K562 (cell line): ENCODE measurements around the gene BFSP1. TPM values are rescaled to one million over a fixed set of nuclear protein-coding genes. Genes with fewer than 3 reads are reported as not detected.

Experiments used
- ATAC-seq: fragments of 200-7000 bp; cut with Tn5 transposase; 3 replicates; pipeline ENCODE4 v1.9.1; 2020; ENCODE audit warnings: moderate library complexity
- BruUV-seq: library from RNA; stranded (reverse); fragments of 400-500 nt; replicated peaks from 2 replicates; lab custom pipeline; 2021; lab: Mats Ljungman, UMichigan
- CTCF ChIA-PET: fragments of 300-600 bp; formaldehyde crosslinking; extraction: SDS; loops from one replicate; lab custom pipeline; 2021; ENCODE audit warnings: low intra/inter-chr PET ratio; lab: Yijun Ruan, JAX
- POLR2A ChIA-PET: fragments of 300-600, 350-650 bp; sonication (Branson Sonifier 250); formaldehyde crosslinking; extraction: SDS; loops from one replicate; lab custom pipeline; 2021; ENCODE audit warnings: antibody characterized with exemption, inconsistent platforms; lab: Yijun Ruan, JAX
- DNase-seq, 4 experiments: peaks; one replicate each; pipeline versions ENCODE4 v3.0.0 to v3.0.0-alpha.2; 2011 to 2018; ENCODE audit warnings: low spot score in 3 of 4, mixed read lengths in 3 of 4; ENCODE audit errors: extremely low read depth in 1 of 4
- FAIRE-seq: peaks from 2 replicates; lab custom pipeline; 2011; peaks lifted over from hg19 to GRCh38; lab: Jason Lieb, UNC
- H2AFZ ChIP-seq: 2 replicates; pipeline ENCODE4 v1.6.0; 2011; ENCODE audit warnings: low read depth, low read length, control low read depth, inconsistent platforms
- H3K27ac ChIP-seq: fragments of 200-600 bp; 3 replicates; pipeline ENCODE4 v1.8.0; 2011; ENCODE audit warnings: low read depth, mild to moderate bottlenecking, control low read depth, inconsistent platforms, low read length, moderate library complexity, mixed read lengths; ENCODE audit errors: extremely low read depth
- H3K27me3 ChIP-seq, 2 experiments: fragments of 300-600 bp in 1 of 2; 2 replicates in 1 of 2; 3 replicates in 1 of 2; pipeline versions ENCODE4 v1.6.0 to v1.8.0; 2011; ENCODE audit warnings: inconsistent platforms in 2 of 2, low read length in 2 of 2, mild to moderate bottlenecking in 1 of 2, mixed read lengths in 1 of 2, moderate library complexity in 1 of 2; ENCODE audit not compliant: control insufficient read depth in 2 of 2, insufficient read depth in 2 of 2
- H3K36me3 ChIP-seq: fragments of 300-600 bp; 3 replicates; pipeline ENCODE4 v1.8.0; 2011; ENCODE audit warnings: mild to moderate bottlenecking, low read length, inconsistent platforms; ENCODE audit not compliant: control insufficient read depth, insufficient read depth
- H3K4me1 ChIP-seq, 2 experiments: fragments of 200-600 bp in 1 of 2; replicated peaks in 1 of 2; 2 replicates in 1 of 2; 3 replicates in 1 of 2; pipeline versions ENCODE4 v1.5.1 to v1.8.0; 2011; ENCODE audit warnings: inconsistent platforms in 2 of 2, low read length in 2 of 2, mild to moderate bottlenecking in 1 of 2, mixed read lengths in 1 of 2, moderate library complexity in 1 of 2; ENCODE audit not compliant: control insufficient read depth in 2 of 2, insufficient read depth in 2 of 2
- H3K4me2 ChIP-seq: 2 replicates; pipeline ENCODE4 v1.6.1; 2011; ENCODE audit warnings: low read length, control low read depth, inconsistent platforms, mixed read lengths; ENCODE audit not compliant: insufficient read depth
- H3K4me3 ChIP-seq: fragments of 200-600 bp; sonication (generic), shearing (Covaris generic); 2 replicates; pipeline ENCODE4 v1.5.1; 2016; ENCODE audit warnings: control low read depth, inconsistent platforms
- H3K79me2 ChIP-seq: fragments of 200-600 bp; 3 replicates; pipeline ENCODE4 v1.8.0; 2011; ENCODE audit warnings: low read length, inconsistent platforms; ENCODE audit not compliant: control insufficient read depth, insufficient read depth
- H3K9ac ChIP-seq, 2 experiments: 2 replicates each; pipeline versions ENCODE4 v1.6.0 to v1.6.1; 2011; ENCODE audit warnings: low read depth in 2 of 2, low read length in 2 of 2, control low read depth in 1 of 2, inconsistent platforms in 1 of 2, mild to moderate bottlenecking in 1 of 2, mixed read lengths in 1 of 2; ENCODE audit not compliant: insufficient read depth in 1 of 2
- H3K9me1 ChIP-seq: one replicate; pipeline ENCODE4 v1.6.0; 2011; ENCODE audit warnings: inconsistent platforms, mild to moderate bottlenecking, low read length, moderate library complexity; ENCODE audit not compliant: control insufficient read depth, insufficient read depth
- H3K9me3 ChIP-seq: replicated peaks from 2 replicates; pipeline ENCODE4 v1.5.1; 2011; ENCODE audit warnings: low read depth, low read length, inconsistent platforms; ENCODE audit not compliant: control insufficient read depth, insufficient read depth
- H4K20me1 ChIP-seq: replicated peaks from 2 replicates; pipeline ENCODE4 v1.6.1; 2011; ENCODE audit warnings: low read length, inconsistent platforms, mixed read lengths; ENCODE audit not compliant: control insufficient read depth, insufficient read depth
- CEBPG ChIP-seq, 3 experiments: fragments of 200-800 bp in 1 of 3; sonication (Bioruptor generic) in 1 of 3; sonication (generic) in 1 of 3; formaldehyde crosslinking in 1 of 3; IDR thresholded peaks in 2 of 3; conservative IDR thresholded peaks in 1 of 3; 2 replicates each; pipeline versions ENCODE4 v1.6.1 to v1.8.0; 2016 to 2022; ENCODE audit warnings: missing compliant biosample characterization in 2 of 3, missing genetic modification characterization in 2 of 3, mild to moderate bottlenecking in 1 of 3, missing genetic modification reagents in 1 of 3
- HDAC3 ChIP-seq: fragments of 450-650 bp; IDR thresholded peaks from 2 replicates; pipeline ENCODE4 v1.6.1; 2018; ENCODE audit warnings: borderline replicate concordance, mild to moderate bottlenecking, moderate library complexity; ENCODE audit not compliant: partially characterized antibody
- HIVEP1 ChIP-seq: fragments of 250-450 bp; sonication (Bioruptor Pico); IDR thresholded peaks from 2 replicates; pipeline ENCODE4 v1.4.0; 2020; ENCODE audit warnings: mild to moderate bottlenecking
- MLLT1 ChIP-seq, 2 experiments: fragments of 450-650 bp; IDR thresholded peaks; 2 replicates each; pipeline ENCODE4 v1.6.1; 2016
- MTA1 ChIP-seq: fragments of 450-650 bp; IDR thresholded peaks from 2 replicates; pipeline ENCODE4 v1.6.1; 2017; ENCODE audit warnings: borderline replicate concordance
- PCBP2 ChIP-seq: fragments of 200-400 bp; formaldehyde crosslinking; IDR thresholded peaks from 2 replicates; pipeline ENCODE4 v1.6.1; 2018; ENCODE audit warnings: low read length, low read depth, mild to moderate bottlenecking, moderate library complexity; ENCODE audit not compliant: poor library complexity, severe bottlenecking
- STAT6 ChIP-seq: sonication (generic); formaldehyde crosslinking; IDR thresholded peaks from 2 replicates; pipeline ENCODE4 v1.8.1; 2023; ENCODE audit warnings: mild to moderate bottlenecking, missing genetic modification reagents
- USF1 ChIP-seq: sonication (generic); formaldehyde crosslinking; IDR thresholded peaks from 2 replicates; pipeline ENCODE4 v1.9.0; 2022; ENCODE audit warnings: mild to moderate bottlenecking, missing genetic modification reagents
- ZBTB7A ChIP-seq: IDR thresholded peaks from 2 replicates; pipeline ENCODE4 v1.6.1; 2011; ENCODE audit warnings: low read depth, mild to moderate bottlenecking, low read length, moderate library complexity, borderline replicate concordance; ENCODE audit not compliant: control insufficient read depth
- WGBS: fragments of 100-300 bp; shearing (Covaris generic); methylation state at CpG from one replicate; pipeline ENCODE4 v1.1.6; 2016; ENCODE audit warnings: low coverage, mixed read lengths; ENCODE audit not compliant: insufficient coverage; ENCODE audit errors: missing lambda C conversion rate; 5-methylcytosine and 5-hydroxymethylcytosine counted together
- in situ Hi-C: fragments of 300-500 bp; cut with MboI; formaldehyde crosslinking; loops from 4 replicates; pipeline ENCODE4 v1.15.0; 2018; ENCODE audit warnings: inconsistent platforms, mixed read lengths
- intact Hi-C: fragments of 100-400 bp; cut with micrococcal nuclease; formaldehyde crosslinking; loops from 2 replicates; pipeline ENCODE4 v1.14.2; 2022
- polyA plus RNA-seq, 8 experiments: library from polyadenylated mRNA; depleted of rRNA in 4 of 8; stranded (reverse) in 5 of 8; unstranded in 3 of 8; fragments of >200 nt; fragmentation: Nextera tagmentation in 2 of 8; fragmentation: Illumina TruSeq in 1 of 8; extraction: Ambion mirVana in 2 of 8; extraction: Trizol in 1 of 8; gene quantifications; 2 replicates each; pipeline versions ENCODE4 v1.2.1 to v1.2.3, GENCODE V29; 2011 to 2014; ENCODE audit warnings: inconsistent platforms in 1 of 8, missing spikeins in 1 of 8
- total RNA-seq, 7 experiments: library from RNA; depleted of rRNA in 6 of 7; stranded (reverse); fragments of >200 nt in 6 of 7; fragmentation: Illumina TruSeq in 2 of 7; extraction: Trizol in 2 of 7; gene quantifications; 2 replicates each; pipeline versions ENCODE4 v1.2.1 to v1.2.3, GENCODE V29; 2011 to 2021; ENCODE audit warnings: low replicate concordance in 1 of 7
- TF ChIP-seq, protein P1 (sequence below): fragments of 250-450 bp; sonication (Bioruptor Pico); IDR thresholded peaks from 2 replicates; pipeline ENCODE4 v1.5.0; 2021; ENCODE audit warnings: mild to moderate bottlenecking, moderate library complexity

BFSP1 gene
- total and polyA plus RNA-seq, 9 of the 15 experiments (the other 6 are each of a cell fraction or from before 2014, with no cell fraction given) = 0.09 to 0.86 (median 0.40) TPM

GRCh38 chr20:17497821-17498580 is 33.2 kb downstream of the BFSP1 start (continued):
- TF ChIP-seq MLLT1 (IDR thresholded peaks at IDR 0.05) (no peak), HDAC3 (no peak), MTA1 (no peak), HIVEP1 (CRISPR knock-in tag) (no peak)

- Histone ChIP-seq H2AFZ (no peak overlapping the region), H3K9me3 (no peaks in the 10 kb centered on the region), H4K20me1 (no peaks in the 10 kb centered on the region), H3K27ac (no peak overlapping the region), H3K36me3 (no peaks in the 10 kb centered on the region), H3K27me3 (peaks cover 7 to 51% of the 10 kb centered on the region in 2 experiments; a peak in 4 of 5 replicates), H3K4me1 (no peaks in the 10 kb centered on the region), H3K4me2 (no peak overlapping the region), H3K9ac (no peak overlapping the region), H3K79me2 (no peaks in the 10 kb centered on the region), H3K9me1 (no peaks in the 10 kb centered on the region), H3K4me3 (no peak overlapping the region)
- DNase-seq (no peak), FAIRE-seq (no peak), ATAC-seq (no peak)
- in situ Hi-C loops = no loop called here
- ChIA-PET CTCF (no interaction called here), POLR2A (no interaction called here)
- BruUV-seq = no TSS peak
- WGBS = 6% methylated on average over 9 of the region's 9 CpGs
- intact Hi-C loops = no loop called here
- TF ChIP-seq, protein P1, sequence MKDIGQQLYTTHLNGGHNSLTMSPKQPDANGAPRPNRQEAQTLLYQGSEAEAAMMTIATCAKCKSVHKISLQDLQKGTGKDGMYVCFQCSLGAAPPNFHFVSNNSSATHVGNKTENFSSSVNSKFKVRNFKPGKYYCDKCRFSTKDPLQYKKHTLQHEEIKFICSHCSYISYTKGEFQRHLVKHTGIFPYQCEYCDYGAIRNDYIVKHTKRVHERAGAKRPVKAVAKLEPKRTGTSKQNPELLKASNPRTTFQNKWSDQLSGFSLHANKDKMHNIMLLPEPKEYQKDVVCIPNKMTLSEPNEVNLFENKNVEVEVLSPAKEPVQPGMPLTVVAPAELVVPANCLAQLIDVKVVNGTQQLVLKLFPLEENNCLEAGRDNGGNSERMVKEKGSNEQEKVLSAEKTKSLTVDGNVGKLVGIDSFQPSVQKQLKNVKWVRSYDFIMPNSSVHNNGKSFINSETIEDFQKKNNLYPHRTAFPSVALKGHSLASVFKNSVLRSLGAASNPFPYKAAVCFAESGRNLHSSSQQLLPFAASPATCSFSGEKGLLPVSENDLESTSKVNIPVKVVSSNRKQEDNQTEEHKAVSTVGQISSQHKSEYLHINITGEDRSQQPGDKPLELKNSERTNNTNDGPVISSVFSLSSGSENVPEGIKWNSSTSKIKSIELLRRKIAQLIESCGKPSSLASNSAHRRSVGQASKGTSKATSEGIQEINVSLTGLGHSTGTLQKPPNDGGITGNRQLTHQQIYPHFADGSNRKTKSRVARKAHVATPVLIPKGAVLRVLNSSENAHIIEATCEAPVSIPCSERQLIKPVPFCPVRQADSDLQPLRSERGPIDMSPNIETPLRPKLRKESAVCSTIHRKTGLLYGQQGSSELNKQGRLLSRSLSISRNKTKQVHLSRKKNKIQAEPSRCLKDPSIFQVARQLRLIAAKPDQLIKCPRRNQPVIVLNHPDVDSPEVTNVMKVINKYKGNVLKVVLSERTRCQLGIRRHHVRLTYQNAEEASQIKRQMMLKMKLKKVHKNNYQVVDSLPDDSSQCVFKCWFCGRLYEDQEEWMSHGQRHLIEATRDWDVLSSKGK (CRISPR knock-in tag) = no peak
- TF ChIP-seq ZBTB7A (no peak), STAT6 (CRISPR knock-in tag) (no peak), CEBPG (CRISPR knock-in tag; IDR thresholded peaks at IDR 0.05) (no peak), CEBPG (tag; conservative IDR thresholded peaks at IDR 0.05 in 1 of 2, IDR thresholded peaks at IDR 0.05 in 1 of 2) (no peak), USF1 (CRISPR knock-in tag) (no peak), PCBP2 (no peak)
Observed at GRCh38 chr20:17495826-17496225, 35.4 kb downstream of the BFSP1 start.
